HG03521 (cell line): ENCODE measurements around the gene FANCB.

Source experiments
- ATAC-seq: cut with Tn5 transposase; IDR thresholded peaks from one replicate; pipeline ENCODE4 v1.9.1; 2021; ENCODE audit warnings: mild to moderate bottlenecking, moderate library complexity; ENCODE audit not compliant: unreplicated experiment

FANCB gene

GRCh38 chrX:14843666-14844065 is 29.2 kb downstream of the FANCB start:
- ATAC-seq = no peak

GRCh38 chrX:14837155-14837554 is 35.7 kb downstream of the FANCB start:
- ATAC-seq = no peak

GRCh38 chrX:14832586-14832985 is 40.3 kb downstream of the FANCB start:
- ATAC-seq = no peak

DNA sequence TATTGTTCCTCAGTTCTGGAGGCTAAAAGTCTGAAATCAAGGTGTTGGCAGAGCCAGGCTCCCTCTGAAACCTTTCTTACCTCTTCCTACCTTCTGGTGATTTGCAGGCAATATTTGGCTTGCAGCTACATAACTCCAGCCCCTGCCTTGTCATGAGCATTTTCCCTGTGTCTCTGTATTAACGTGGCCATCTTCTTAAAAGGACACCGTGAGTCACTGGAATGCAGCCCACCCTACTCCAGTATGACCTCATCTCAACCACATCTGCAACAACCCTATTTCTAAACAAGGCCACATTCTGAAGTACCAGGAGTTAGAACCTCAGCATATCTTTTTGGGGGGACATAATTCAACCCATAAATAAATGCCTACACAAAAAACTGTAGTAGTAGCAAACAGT is 40.7 kb downstream of the FANCB start:
- no peak for ATAC-seq

DNA sequence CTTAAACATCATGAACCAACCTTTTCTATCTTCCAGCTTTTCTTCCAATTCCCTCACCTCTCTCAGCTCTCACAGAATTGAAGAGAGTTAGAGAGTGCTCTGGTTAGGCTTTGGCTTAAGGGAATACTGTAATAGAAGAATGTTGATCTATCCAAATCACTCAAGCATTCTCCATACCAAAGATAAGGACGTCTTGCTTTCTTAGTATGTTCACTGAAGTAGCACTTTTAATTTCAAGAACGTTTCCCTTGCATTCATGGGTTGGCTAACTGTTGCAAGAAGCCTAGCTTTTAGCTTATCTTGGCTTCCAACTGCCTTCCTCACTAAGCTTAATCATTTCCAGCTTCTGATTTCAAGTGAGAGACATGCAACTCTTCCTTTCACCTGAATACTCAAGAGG is 43.2 kb downstream of the FANCB start:
- no peak for ATAC-seq

DNA sequence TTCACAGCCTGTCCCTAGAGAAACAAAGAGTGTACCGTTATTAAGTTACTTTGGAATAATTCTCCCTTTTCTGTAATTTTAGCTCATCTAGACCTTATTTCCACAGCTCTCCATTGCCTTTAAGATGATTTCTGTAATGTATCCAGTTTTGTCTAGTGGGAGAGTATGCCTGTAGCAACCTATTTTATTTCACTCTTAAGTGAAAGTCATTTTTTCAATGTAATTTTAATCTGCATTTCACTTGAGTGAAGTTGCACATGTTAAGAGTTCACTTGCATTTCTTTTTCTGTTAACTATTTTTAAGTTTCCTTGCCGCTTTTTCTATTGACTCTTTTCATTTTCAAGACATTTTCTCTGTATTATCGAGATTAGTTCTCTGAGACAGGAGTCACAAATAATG is 46.5 kb downstream of the FANCB start:
- no peak for ATAC-seq

DNA sequence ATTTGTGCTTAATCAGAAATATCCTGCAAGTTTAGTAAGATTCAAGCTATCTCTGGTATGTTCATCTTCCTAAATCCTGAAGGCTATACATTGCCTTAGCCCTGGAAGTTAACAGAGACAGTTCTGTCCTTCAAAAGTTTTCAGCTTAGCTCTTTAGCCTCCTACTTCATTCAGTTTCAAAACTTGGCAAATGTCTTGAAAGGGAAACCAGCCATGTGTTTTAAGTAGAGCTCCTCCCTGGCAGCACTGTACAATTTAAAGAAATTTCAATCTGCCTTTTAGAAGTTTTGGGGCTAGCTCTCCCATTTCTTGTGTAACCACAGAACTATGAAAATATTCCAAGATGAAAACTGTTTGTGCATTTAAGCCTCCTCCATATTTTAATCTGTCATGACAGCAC is 47.0 kb downstream of the FANCB start:
- no peak for ATAC-seq

GRCh38 chrX:14819769-14820168 is 53.1 kb downstream of the FANCB start:
- ATAC-seq = no peak

GRCh38 chrX:14817571-14817970 is 55.3 kb downstream of the FANCB start:
- ATAC-seq = no peak

DNA sequence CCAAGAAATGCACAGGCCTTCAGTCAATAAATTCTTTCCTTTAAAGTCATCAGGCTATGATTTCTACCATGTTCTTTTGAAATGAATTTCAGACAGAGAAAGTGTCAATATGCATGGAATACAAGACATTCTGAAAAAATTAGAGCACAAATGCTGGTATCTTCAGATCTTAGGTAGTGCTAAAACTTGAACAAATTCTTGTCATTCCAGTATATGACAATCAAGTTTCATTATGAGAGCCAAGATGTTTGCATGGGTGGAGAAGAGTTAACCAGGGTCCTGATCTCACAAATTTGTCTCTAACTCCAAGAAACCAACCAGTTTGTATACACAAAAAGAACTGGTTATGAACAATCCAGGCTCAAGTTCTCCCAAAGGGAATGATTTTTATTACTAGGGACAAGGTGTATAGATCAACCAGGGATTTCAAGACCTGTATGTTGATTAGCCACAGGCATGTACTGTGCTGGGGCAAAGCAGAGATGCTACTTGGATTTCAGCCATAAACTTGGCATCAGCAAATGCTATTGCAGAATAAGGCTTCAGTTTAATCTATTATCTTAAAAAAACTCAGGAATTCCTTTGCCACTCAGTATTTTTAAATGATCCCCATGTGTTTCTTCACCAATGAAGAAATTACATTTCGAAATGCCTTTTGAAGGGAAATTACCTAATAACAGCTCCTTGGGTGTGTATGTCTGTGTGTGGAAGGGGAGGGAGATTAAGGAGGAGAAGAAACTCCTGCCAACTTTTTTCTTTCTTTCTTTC is 69.7 kb downstream of the FANCB start:
- ATAC-seq = no peak

DNA sequence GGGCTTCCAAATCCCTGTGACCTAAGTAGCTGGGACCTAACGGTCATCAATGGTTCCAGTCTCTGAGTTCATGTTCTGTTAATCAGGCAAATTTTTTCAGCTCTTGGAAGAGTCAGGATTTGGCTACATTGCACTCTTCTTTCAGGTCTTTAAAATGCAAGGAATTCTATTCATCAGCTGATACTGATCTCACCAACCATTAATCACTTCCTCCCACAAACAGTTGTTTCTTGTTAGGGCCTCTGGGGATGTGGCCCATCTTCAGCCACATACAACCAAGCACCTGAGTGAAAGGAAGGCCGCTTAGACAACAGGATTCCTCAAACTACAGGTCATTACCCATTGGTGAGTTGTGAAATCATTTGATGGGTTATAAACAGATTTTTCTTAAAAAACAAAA is 71.7 kb downstream of the FANCB start:
- no peak for ATAC-seq

DNA sequence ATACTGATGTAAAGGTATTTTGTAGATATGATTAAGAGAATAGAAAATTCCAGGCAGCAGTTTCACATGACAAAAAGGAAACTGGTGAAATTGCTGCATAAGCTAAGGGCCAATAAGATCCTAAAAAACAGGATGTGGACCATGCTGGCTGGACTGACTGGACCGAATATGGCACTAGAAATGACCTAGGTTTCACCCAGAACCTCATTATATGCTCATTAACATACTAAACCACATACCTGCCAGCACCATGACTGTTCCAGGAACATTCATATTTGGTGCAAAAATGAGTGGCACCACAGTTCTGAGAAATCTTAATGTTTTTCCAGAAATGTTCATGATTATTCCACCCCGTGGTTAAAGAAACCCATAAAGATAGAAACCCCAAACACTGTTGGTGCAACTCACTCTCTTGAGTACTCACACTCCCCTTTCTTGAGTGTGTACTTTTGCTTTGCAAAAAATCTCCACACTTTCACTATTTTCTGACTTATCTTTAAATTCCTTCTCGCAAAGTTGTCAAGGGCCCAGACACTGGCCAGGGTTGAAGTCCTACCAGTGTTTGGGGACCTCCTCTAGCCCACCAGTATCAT is 74.0 kb downstream of the FANCB start:
- no peak for ATAC-seq
